ENCODE measurements around the gene ASB2. TPM values are rescaled to one million over a fixed set of nuclear protein-coding genes. Genes with fewer than 3 reads are reported as not detected.

The ASB2 gene
- polyA plus RNA-seq, 1 donor (not counting 4 experiments of a cell fraction or from before 2014, with no cell fraction given), result 0.56 TPM

DNA sequence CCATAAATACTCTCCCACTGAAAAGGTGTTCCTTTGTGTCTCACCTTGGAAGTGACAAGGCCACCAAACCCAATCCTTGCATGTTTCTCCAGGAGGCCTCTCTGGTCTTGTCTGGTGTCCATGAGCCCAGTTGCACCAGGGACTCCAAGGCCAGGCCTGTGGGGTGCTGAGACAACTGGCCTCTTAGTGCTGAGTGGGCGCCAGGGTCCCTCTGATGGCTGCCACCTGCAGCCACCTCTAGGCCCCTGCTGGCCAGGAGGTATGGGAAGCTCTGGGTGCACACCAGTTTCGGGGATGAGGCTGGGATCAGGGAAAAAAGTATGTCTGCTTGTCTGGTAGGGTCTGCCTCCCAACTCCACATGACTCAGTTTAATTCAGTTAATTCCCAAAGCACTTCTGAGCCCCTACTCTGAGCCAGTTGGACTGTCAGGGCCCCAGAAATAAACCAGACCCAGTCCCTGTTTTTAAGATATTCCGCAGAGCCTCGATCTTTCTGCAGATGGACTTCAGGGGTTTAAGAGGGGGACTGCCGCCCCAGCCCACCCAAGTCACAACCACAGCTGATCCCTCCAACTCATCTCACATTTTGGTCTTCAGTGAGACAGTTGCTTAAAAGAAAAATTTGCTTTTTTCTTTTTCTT lies 64.3 kb downstream of the ASB2 start:
- TF ChIP-seq EZH2 (IDR thresholded peaks at IDR 0.05; ENCODE audit: low read length), result no peak
- TF ChIP-seq CTCF (optimal IDR thresholded peaks at IDR 0.05 in 1 of 3, IDR thresholded peaks at IDR 0.05 in 1 of 3, conservative IDR thresholded peaks at IDR 0.05 in 1 of 3; ENCODE audit: extremely low read depth in 1 of 3, insufficient read depth in 2 of 3, low read length in 3 of 3), result no peak
- DNase-seq (ENCODE audit: low read depth, low spot score) (no peak), FAIRE-seq (no peak)
- no peak overlapping the region for H2AFZ ChIP-seq (ENCODE audit: control insufficient read depth, low read length)
- H3K4me3 ChIP-seq (ENCODE audit: control insufficient read depth in 2 of 3, extremely low read depth in 1 of 3, insufficient read depth in 2 of 3, low read depth in 1 of 3, low read length in 3 of 3), result no peak overlapping the region
- no peak overlapping the region for H3K27ac ChIP-seq (ENCODE audit: control insufficient read depth, insufficient read depth, low read length)
- H3K9me3 ChIP-seq (ENCODE audit: control insufficient read depth, low read depth, low read length), result no peaks in the 10 kb centered on the region
- no peaks in the 10 kb centered on the region for H3K27me3 ChIP-seq (ENCODE audit: control insufficient read depth, extremely low read depth, insufficient read depth, low read length)
- no peaks in the 10 kb centered on the region for H3K36me3 ChIP-seq (ENCODE audit: control insufficient read depth in 2 of 2, extremely low read depth in 1 of 2, insufficient read depth in 2 of 2, low read length in 2 of 2)
- H3K4me1 ChIP-seq (ENCODE audit: control insufficient read depth, extremely low read depth, insufficient read depth, low read length), result no peaks in the 10 kb centered on the region
- H3K9me1 ChIP-seq (ENCODE audit: control insufficient read depth, extremely low read depth, insufficient read depth, low read length), result no peaks in the 10 kb centered on the region
- no peak overlapping the region for H3K4me2 ChIP-seq (ENCODE audit: control insufficient read depth, extremely low read depth, insufficient read depth, low read depth, low read length)
- H3K9ac ChIP-seq (ENCODE audit: control insufficient read depth, extremely low read depth, insufficient read depth, low read length), result no peak overlapping the region
- no peaks in the 10 kb centered on the region for H4K20me1 ChIP-seq (ENCODE audit: control insufficient read depth, extremely low read depth, insufficient read depth, low read length)
- no peaks in the 10 kb centered on the region for H3K79me2 ChIP-seq (ENCODE audit: control insufficient read depth, insufficient read depth, low read length)
- dilution Hi-C loops (cut with MboI; ENCODE audit: extremely low pct_ligation_motif_present, low sequenced_read_pairs), result loop anchor here (25.0 kb wide), 1 partner anchor 250 kb away; no protein-coding TSS in a partner anchor

GRCh38 chr14:93909429-93910128 lies 66.8 kb downstream of the ASB2 start:
- Histone ChIP-seq H3K36me3 (ENCODE audit: control insufficient read depth in 2 of 2, extremely low read depth in 1 of 2, insufficient read depth in 2 of 2, low read length in 2 of 2) (no peaks in the 10 kb centered on the region), H2AFZ (ENCODE audit: control insufficient read depth, low read length) (no peak overlapping the region), H3K79me2 (ENCODE audit: control insufficient read depth, insufficient read depth, low read length) (no peaks in the 10 kb centered on the region), H3K4me2 (ENCODE audit: control insufficient read depth, extremely low read depth, insufficient read depth, low read depth, low read length) (no peak overlapping the region), H3K9ac (ENCODE audit: control insufficient read depth, extremely low read depth, insufficient read depth, low read length) (no peak overlapping the region), H3K27me3 (ENCODE audit: control insufficient read depth, extremely low read depth, insufficient read depth, low read length) (no peaks in the 10 kb centered on the region), H3K27ac (ENCODE audit: control insufficient read depth, insufficient read depth, low read length) (no peak overlapping the region), H3K4me3 (ENCODE audit: control insufficient read depth in 2 of 3, extremely low read depth in 1 of 3, insufficient read depth in 2 of 3, low read depth in 1 of 3, low read length in 3 of 3) (no peak overlapping the region), H3K9me3 (ENCODE audit: control insufficient read depth, low read depth, low read length) (no peaks in the 10 kb centered on the region), H3K4me1 (ENCODE audit: control insufficient read depth, extremely low read depth, insufficient read depth, low read length) (no peaks in the 10 kb centered on the region), H3K9me1 (ENCODE audit: control insufficient read depth, extremely low read depth, insufficient read depth, low read length) (no peaks in the 10 kb centered on the region), H4K20me1 (ENCODE audit: control insufficient read depth, extremely low read depth, insufficient read depth, low read length) (no peaks in the 10 kb centered on the region)
- FAIRE-seq (no peak), DNase-seq (ENCODE audit: low read depth, low spot score) (no peak)
- TF ChIP-seq CTCF (optimal IDR thresholded peaks at IDR 0.05 in 1 of 3, IDR thresholded peaks at IDR 0.05 in 1 of 3, conservative IDR thresholded peaks at IDR 0.05 in 1 of 3; ENCODE audit: extremely low read depth in 1 of 3, insufficient read depth in 2 of 3, low read length in 3 of 3) (no peak), EZH2 (IDR thresholded peaks at IDR 0.05; ENCODE audit: low read length) (no peak)
- dilution Hi-C loops (cut with MboI; ENCODE audit: extremely low pct_ligation_motif_present, low sequenced_read_pairs), result loop anchor here (25.0 kb wide), 1 partner anchor 247 kb away; no protein-coding TSS in a partner anchor

Data from keratinocyte (primary cell).